Activated naive CD4-positive, alpha-beta T cell treated with Interleukin-2 at 50 U/mL for 16 hours (primary cell): ENCODE measurements around the gene LUC7L3.
"Not testable (repeated sequence)": the region's sequence is repeated elsewhere in the genome, so short reads cannot be mapped to it uniquely, and the experiment has no call there.

ENCODE experiments used
- DNase-seq: peaks from one replicate; pipeline ENCODE4 v3.0.0-alpha.2; 2020

The LUC7L3 gene

GRCh38 chr17:50686494-50687199 is 32.8 kb upstream of the LUC7L3 start:
- DNase-seq, result no peak

- DNase-seq, result no peak
Measured at GRCh38 chr17:50687200-50688066, 32.0 kb upstream of the LUC7L3 start.

GRCh38 chr17:50688245-50688644 is 31.2 kb upstream of the LUC7L3 start:
- DNase-seq, result no peak

- no peak for DNase-seq
Measured at GRCh38 chr17:50689251-50689650, 30.2 kb upstream of the LUC7L3 start.

- DNase-seq, result no peak
Measured at GRCh38 chr17:50689956-50690886, 29.2 kb upstream of the LUC7L3 start.

- no peak for DNase-seq
Measured at GRCh38 chr17:50690887-50691549, 28.4 kb upstream of the LUC7L3 start.

- DNase-seq, result no peak
Measured at GRCh38 chr17:50691550-50692447, 27.6 kb upstream of the LUC7L3 start.

DNA sequence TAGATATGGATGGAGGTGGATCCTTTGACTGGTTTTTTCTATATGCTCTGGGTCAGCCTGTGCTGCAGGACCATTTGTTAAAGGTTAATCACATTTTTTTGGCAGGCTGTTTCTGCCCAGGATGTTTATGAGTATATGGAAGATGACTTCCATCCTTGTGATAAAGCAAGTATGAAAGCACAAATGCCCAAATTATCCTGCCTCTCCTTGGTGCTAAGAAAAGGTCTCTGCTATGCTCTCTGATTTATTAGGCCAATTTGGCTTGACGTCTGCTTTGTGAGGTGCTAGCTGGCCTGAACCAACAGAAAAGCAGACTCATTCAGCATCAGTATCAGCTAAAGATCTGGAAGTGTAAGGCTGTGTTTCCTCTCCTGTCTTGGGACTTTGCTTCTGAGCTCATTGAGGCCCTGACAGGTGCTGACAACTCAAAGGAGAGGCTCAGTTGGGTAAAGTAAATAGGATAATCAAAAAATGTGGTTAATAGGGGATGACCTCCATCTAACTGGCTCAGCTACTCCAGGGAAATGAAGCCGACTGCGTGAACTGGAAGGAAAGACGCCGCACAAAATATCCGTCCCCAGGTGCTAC is 26.9 kb upstream of the LUC7L3 start:
- no peak for DNase-seq

DNA sequence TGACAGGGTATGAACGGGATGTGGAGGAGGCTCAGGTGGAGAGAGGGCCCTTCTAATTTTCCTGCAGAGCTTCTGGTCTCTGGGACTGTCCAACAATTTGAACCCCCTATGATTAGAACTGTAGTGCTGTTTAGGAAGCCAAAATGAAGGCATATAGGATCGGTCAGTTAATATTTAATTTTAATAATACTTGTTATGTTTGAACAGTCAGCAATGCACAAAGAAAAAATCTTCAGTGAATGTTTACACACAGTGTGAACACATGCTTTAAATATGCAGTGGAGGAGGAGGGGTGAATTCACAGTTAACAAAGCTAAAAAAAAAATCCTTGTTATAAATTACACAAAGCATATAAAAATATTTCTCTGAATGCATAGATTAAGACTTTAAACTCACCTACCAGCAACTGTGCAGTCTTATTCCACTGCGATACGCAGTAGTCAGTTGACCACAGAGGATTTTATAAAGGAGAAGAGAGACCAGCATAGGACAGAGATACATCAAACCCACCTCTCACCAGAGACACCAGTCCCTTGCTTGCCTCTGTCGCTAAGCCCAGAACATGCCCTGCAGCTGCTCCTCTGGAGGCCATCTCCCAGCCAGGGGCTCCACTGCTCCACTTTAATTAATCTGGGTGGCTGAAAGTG is 26.2 kb upstream of the LUC7L3 start:
- no peak for DNase-seq

- DNase-seq, result no peak
Measured at GRCh38 chr17:50696365-50696879, 23.0 kb upstream of the LUC7L3 start.

GRCh38 chr17:50697062-50697461 is 22.3 kb upstream of the LUC7L3 start:
- no peak for DNase-seq

DNA sequence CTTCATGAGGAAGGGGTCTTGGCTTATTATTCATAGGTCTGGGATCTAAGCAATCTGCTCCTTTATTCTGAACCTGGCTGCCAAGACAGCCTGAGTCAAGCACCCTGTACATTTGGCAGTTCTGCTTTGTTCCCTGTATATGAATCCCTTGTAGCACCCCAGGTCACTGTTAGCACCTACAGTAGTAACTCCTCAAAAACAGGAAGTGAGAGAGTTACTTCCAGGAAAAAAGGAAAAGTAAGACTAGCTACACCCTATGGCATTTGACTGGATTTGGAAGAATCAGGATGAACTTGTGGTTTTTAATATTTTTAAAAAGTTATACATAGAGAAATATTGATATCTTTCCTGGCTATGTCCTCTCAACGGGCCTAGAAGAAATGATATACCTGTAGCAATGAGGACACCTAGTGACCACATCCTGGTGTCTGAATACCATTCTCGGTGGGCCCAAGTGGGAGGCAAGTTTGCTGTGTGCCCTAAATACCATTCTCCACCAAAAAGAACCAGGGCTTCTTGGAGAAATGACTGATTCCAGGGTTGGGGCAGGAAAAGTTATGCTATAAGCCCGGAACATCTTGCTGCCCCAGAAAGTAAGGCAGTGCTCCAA is 21.6 kb upstream of the LUC7L3 start:
- no peak for DNase-seq

GRCh38 chr17:50699410-50699809 is 20.0 kb upstream of the LUC7L3 start:
- DNase-seq, result no peak

- DNase-seq, result no peak
Measured at GRCh38 chr17:50703162-50703561, 16.2 kb upstream of the LUC7L3 start.

DNA sequence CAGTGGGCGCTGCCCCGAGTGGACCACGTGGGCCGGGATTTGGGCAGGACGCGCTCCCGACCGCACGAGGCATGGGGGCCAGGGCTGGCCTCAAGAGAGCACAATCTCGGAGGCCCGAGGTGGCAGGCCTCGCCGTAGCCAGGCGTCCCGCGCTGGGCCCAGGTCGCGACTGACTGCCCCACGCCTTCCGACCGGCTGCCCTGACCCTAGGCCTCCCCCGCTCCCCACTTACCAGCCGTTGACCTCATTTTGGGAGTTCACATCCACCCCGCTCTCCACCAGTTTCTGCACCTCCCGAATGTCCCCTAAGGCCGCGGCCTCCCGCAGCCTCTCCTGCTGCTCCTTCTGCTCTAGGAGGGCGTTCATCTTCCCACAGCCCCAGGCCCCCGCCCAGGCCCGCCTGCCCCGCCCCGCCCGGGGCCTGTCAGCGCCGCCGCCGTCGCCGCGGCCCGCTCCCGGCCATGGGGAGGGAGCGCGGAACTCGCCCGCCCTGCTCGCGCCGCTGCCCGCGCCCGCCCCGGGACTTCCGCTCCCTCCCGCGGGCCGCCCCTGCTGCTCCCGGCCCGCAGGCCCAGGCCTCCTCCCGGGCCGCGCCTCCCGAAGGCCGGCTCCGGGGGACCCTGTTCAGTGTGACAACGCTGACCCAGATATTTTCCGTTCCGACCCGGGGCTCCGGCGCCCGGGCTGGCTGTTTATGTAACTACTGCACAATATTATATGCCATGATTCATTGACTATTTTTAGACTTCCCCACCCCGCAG is 11.9 kb upstream of the LUC7L3 start, which contains the start of gene ANKRD40:
ANKRD40 (minus strand) TSS at position 626 of the 761 bp plus-strand sequence; CDS start at position 366, 260 bp downstream.
- DNase-seq, result peak; percentile 93

DNA sequence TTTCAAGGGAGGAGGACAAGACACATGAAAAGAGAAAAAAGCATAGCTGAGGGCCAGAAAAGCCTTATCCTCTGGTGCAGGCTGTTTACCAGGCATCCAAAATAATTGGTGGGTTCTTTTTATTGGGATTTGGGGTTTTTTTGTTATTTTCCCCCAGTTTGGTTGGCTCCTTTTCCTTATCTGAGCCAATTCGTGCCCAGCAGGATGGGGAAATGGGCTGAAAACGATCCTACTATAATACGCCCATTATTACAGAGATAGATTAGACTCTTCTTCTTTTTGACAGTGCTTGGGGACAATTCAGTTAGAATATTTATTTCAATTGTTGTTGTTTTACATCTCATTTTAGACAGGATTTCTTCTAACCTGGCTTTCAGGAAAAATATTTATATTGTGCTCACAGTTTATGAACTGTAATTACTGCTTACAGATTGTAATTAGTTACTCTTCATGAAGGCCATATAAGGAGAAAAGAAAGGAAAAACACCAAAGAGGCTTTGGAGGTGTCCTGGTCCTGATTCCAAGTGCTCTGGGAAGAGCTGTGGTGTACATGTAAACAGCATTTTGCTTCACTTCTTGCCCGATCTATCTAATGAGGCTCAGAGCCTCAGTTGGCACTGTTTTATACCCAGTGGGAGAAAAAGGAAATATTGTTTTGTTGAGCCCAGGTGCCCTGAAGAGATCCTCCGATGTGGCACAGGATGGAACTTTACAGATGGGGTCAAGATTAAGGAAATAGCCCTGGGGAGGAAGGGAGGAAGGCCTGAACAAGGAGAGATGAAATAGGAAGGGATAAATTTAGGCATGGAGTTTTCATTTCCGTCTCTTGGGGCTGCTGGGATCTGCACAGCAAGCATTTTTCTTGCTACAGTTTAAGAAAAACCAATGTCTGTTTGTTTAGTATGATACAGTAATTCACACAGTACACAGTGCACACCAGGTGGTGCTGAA is 11.1 kb upstream of the LUC7L3 start:
- no peak for DNase-seq

DNA sequence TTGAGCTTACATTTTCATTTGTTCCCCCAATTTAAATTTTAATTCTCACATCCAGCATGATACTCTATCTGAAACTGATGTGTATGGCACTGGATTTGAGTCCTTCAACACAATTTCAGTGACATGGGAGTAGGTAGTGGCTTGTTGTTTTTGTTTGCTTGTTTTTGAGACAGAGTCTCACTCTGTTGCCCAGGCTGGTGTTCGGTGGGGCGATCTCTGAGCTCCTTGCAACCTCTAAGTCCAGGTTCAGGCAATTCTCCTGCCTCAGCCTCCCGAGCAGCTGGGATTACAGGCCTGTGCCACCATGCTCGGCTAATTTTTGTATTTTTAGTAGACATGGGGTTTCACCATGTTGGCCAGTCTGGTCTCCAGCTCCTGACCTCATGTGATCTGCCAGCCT is 10.3 kb upstream of the LUC7L3 start:
- not testable (repeated sequence) for DNase-seq

- DNase-seq, result no peak
Measured at GRCh38 chr17:50710025-50710424, 9.4 kb upstream of the LUC7L3 start.
